Endothelial cell of umbilical vein (primary cell): ENCODE measurements around the gene RCOR3. TPM values are rescaled to one million over a fixed set of nuclear protein-coding genes. Genes with fewer than 3 reads are reported as not detected.

Source experiments
- BruUV-seq: library from RNA; stranded (reverse); fragments of 400-500 nt; replicated peaks from 2 replicates; lab custom pipeline; 2021; lab: Mats Ljungman, UMichigan
- CTCF ChIA-PET: fragments of 300-600, 350-600 bp; sonication (Branson Sonifier 250); formaldehyde crosslinking; loops from one replicate; lab custom pipeline; 2021; ENCODE audit warnings: antibody characterized with exemption, inconsistent platforms; lab: Charles Lee
- POLR2A ChIA-PET: fragments of 300-600, 350-600 bp; sonication (Branson Sonifier 250); formaldehyde crosslinking; loops from one replicate; lab custom pipeline; 2021; ENCODE audit warnings: antibody characterized with exemption, inconsistent platforms; lab: Charles Lee
- DNase-seq: peaks from one replicate; pipeline ENCODE4 v3.0.0-alpha.2; 2011; ENCODE audit warnings: low read depth, low spot score
- FAIRE-seq: peaks from 2 replicates; lab custom pipeline; 2011; peaks lifted over from hg19 to GRCh38; lab: Jason Lieb, UNC
- H2AFZ ChIP-seq: 2 replicates; pipeline ENCODE4 v1.6.0; 2012; ENCODE audit warnings: low read depth, low read length, control low read depth, inconsistent platforms
- H3K27ac ChIP-seq: 2 replicates; pipeline ENCODE4 v1.5.1; 2011; ENCODE audit warnings: low read depth, mild to moderate bottlenecking, control low read depth, low read length, moderate library complexity; ENCODE audit not compliant: insufficient read depth
- H3K27me3 ChIP-seq, 2 experiments: 2 replicates each; pipeline versions ENCODE4 v1.6.0 to v1.6.1; 2011; ENCODE audit warnings: low read length in 2 of 2, mixed read lengths in 1 of 2; ENCODE audit not compliant: control insufficient read depth in 2 of 2, insufficient read depth in 2 of 2
- H3K36me3 ChIP-seq, 2 experiments: 2 replicates in 1 of 2; 3 replicates in 1 of 2; pipeline ENCODE4 v1.5.1; 2011; ENCODE audit warnings: low read length in 2 of 2, mild to moderate bottlenecking in 1 of 2, moderate library complexity in 1 of 2; ENCODE audit not compliant: control insufficient read depth in 2 of 2, insufficient read depth in 2 of 2; ENCODE audit errors: extremely low read depth in 1 of 2
- H3K4me1 ChIP-seq: 3 replicates; pipeline ENCODE4 v1.5.1; 2011; ENCODE audit warnings: mild to moderate bottlenecking, low read length; ENCODE audit not compliant: control insufficient read depth, insufficient read depth; ENCODE audit errors: extremely low read depth
- H3K4me2 ChIP-seq: 2 replicates; pipeline ENCODE4 v1.6.1; 2011; ENCODE audit warnings: low read length, control low read depth, mixed read lengths; ENCODE audit not compliant: insufficient read depth
- H3K4me3 ChIP-seq, 3 experiments: fragments of 200-600 bp in 1 of 3; sonication (generic), shearing (Covaris generic) in 1 of 3; replicated peaks in 1 of 3; 2 replicates each; pipeline ENCODE4 v1.5.1; 2011 to 2016; ENCODE audit warnings: control low read depth in 3 of 3, low read length in 3 of 3, mild to moderate bottlenecking in 2 of 3, inconsistent platforms in 1 of 3, low read depth in 1 of 3, moderate library complexity in 1 of 3; ENCODE audit not compliant: insufficient read depth in 1 of 3
- H3K79me2 ChIP-seq: 2 replicates; pipeline ENCODE4 v1.6.0; 2012; ENCODE audit warnings: low read length, inconsistent platforms; ENCODE audit not compliant: control insufficient read depth, insufficient read depth
- H3K9ac ChIP-seq: replicated peaks from 2 replicates; pipeline ENCODE3; 2011; ENCODE audit warnings: low read length, control low read depth; ENCODE audit not compliant: insufficient read depth; ENCODE audit errors: extremely low read depth
- H3K9me1 ChIP-seq: replicated peaks from 3 replicates; pipeline ENCODE4 v1.6.0; 2011; ENCODE audit warnings: mild to moderate bottlenecking, low read length; ENCODE audit not compliant: control insufficient read depth, insufficient read depth; ENCODE audit errors: extremely low read depth
- H3K9me3 ChIP-seq: replicated peaks from 2 replicates; pipeline ENCODE4 v1.5.1; 2012; ENCODE audit warnings: low read length, inconsistent platforms; ENCODE audit not compliant: control insufficient read depth, insufficient read depth
- H4K20me1 ChIP-seq: replicated peaks from 2 replicates; pipeline ENCODE3; 2011; ENCODE audit warnings: mild to moderate bottlenecking, low read length; ENCODE audit not compliant: control insufficient read depth, insufficient read depth; ENCODE audit errors: extremely low read depth
- CTCF ChIP-seq, 2 donors: IDR thresholded peaks; 1 replicate in 1 of 2; 2 replicates in 1 of 2; pipeline ENCODE4 v1.5.1; 2011; ENCODE audit warnings: low read length in 2 of 2, mild to moderate bottlenecking in 2 of 2, moderate library complexity in 2 of 2, control low read depth in 1 of 2, inconsistent platforms in 1 of 2, low read depth in 1 of 2; ENCODE audit not compliant: insufficient read depth in 1 of 2; ENCODE audit errors: extremely low read depth in 1 of 2
- EZH2 ChIP-seq: IDR thresholded peaks from 2 replicates; pipeline ENCODE4 v1.6.1; 2012; ENCODE audit warnings: borderline replicate concordance, low read depth, mild to moderate bottlenecking, moderate library complexity, low read length, inconsistent platforms; ENCODE audit not compliant: severe bottlenecking
- FOS ChIP-seq: IDR thresholded peaks from 2 replicates; pipeline ENCODE4 v1.6.1; 2011; ENCODE audit warnings: mild to moderate bottlenecking, low read length, moderate library complexity, borderline replicate concordance; ENCODE audit not compliant: insufficient read depth
- GATA2 ChIP-seq: IDR thresholded peaks from 2 replicates; pipeline ENCODE4 v1.7.0; 2011; ENCODE audit warnings: low read depth, mild to moderate bottlenecking, moderate library complexity, mixed read lengths, low read length; ENCODE audit not compliant: insufficient read length, insufficient read depth
- JUN ChIP-seq: IDR thresholded peaks from 2 replicates; pipeline ENCODE4 v1.6.1; 2011; ENCODE audit warnings: borderline replicate concordance, low read depth; ENCODE audit not compliant: insufficient read length, insufficient read depth
- MAX ChIP-seq: IDR thresholded peaks from 2 replicates; pipeline ENCODE4 v1.6.1; 2011; ENCODE audit not compliant: insufficient read depth, insufficient read length
- MYC ChIP-seq: IDR thresholded peaks from one replicate; pipeline ENCODE4 v1.6.1; 2011; ENCODE audit warnings: mild to moderate bottlenecking, low read depth, low read length
- POLR2A ChIP-seq: IDR thresholded peaks from 2 replicates; pipeline ENCODE4 v1.6.1; 2012; ENCODE audit warnings: low read depth, mild to moderate bottlenecking, control low read depth, low read length
- POLR2AphosphoS5 ChIP-seq: IDR thresholded peaks from 2 replicates; pipeline ENCODE4 v1.6.1; 2012; ENCODE audit warnings: low read depth, mild to moderate bottlenecking, control low read depth, low read length, moderate library complexity; ENCODE audit not compliant: insufficient read depth
- dilution Hi-C: fragments of 300-500 bp; cut with MboI; formaldehyde crosslinking; loops from one replicate; pipeline ENCODE4 v1.15.0; 2019; ENCODE audit warnings: low sequenced_read_pairs; ENCODE audit not compliant: extremely low pct_ligation_motif_present
- intact Hi-C: fragments of 100-400 bp; cut with micrococcal nuclease; formaldehyde crosslinking; loops from one replicate; pipeline ENCODE4 v1.10.0; 2022
- polyA plus RNA-seq, 4 experiments: library from polyadenylated mRNA; depleted of rRNA in 3 of 4; stranded (reverse) in 3 of 4; unstranded in 1 of 4; fragments of >200 nt; gene quantifications; 2 replicates each; pipeline versions ENCODE4 v1.2.1 to v1.2.3, GENCODE V29; 2011 to 2012; ENCODE audit warnings: missing spikeins in 1 of 4
- total RNA-seq: library from RNA; stranded (reverse); gene quantifications from 2 replicates; pipeline ENCODE4 v1.2.3, GENCODE V29; 2021

The RCOR3 gene
- total and polyA plus RNA-seq, 2 donors (not counting 3 experiments of a cell fraction or from before 2014, with no cell fraction given) = 24.2 to 34.0 TPM

- TF ChIP-seq FOS (no peak), POLR2AphosphoS5 (no peak), JUN (no peak), CTCF (IDR thresholded peaks at IDR 0.05; ENCODE audit: extremely low read depth in 1 of 2, insufficient read depth in 1 of 2, low read depth in 1 of 2, low read length in 2 of 2) (no peak), MAX (no peak), POLR2A (no peak), MYC (no peak), EZH2 (no peak), GATA2 (no peak)
- H3K36me3 ChIP-seq = no peaks in the 10 kb centered on the region
- peak overlapping the region in 2 of 3 experiments; percentile 21 to 78 for H3K4me3 ChIP-seq
- CTCF ChIA-PET = interaction anchor here (0.7 to 2.9 kb wide), 8 partner anchors 10 to 190 kb away, joined by 3 to 15 read pairs (median 4); no protein-coding TSS in a partner anchor
- H3K27ac ChIP-seq = no peak overlapping the region
- FAIRE-seq = no peak
- H3K79me2 ChIP-seq = no peaks in the 10 kb centered on the region
- DNase-seq = peak; percentile 45
- no peaks in the 10 kb centered on the region for H3K9me3 ChIP-seq
- H2AFZ ChIP-seq = peak overlapping the region; percentile 90
- H3K4me1 ChIP-seq = peaks cover 3% of the 10 kb centered on the region
- peak overlapping the region; percentile 51 for H3K4me2 ChIP-seq
- dilution Hi-C loops = no loop called here
- no TSS peak for BruUV-seq
- H3K27me3 ChIP-seq = no peaks in the 10 kb centered on the region
- intact Hi-C loops = no loop called here
- H4K20me1 ChIP-seq = no peaks in the 10 kb centered on the region
- peak overlapping the region; percentile 25 for H3K9ac ChIP-seq
- POLR2A ChIA-PET = interaction anchor here (0.6 kb wide), 1 partner anchor 174 kb away, joined by 6 read pairs; no protein-coding TSS in a partner anchor
- no peaks in the 10 kb centered on the region for H3K9me1 ChIP-seq
Measured at GRCh38 chr1:211326140-211326527, 67.0 kb downstream of the RCOR3 start.
